ES-I3 (cell line): ENCODE measurements around the gene S100A9.

Source experiments
- H3K36me3 ChIP-seq: 2 replicates; pipeline ENCODE4 v1.6.1; 2013; ENCODE audit warnings: mild to moderate bottlenecking, low read length, control low read depth, moderate library complexity; ENCODE audit not compliant: insufficient read depth
- H3K4me1 ChIP-seq: 2 replicates; pipeline ENCODE4 v1.6.1; 2013; ENCODE audit warnings: mild to moderate bottlenecking, control low read depth, low read length; ENCODE audit not compliant: insufficient read depth
- H3K9ac ChIP-seq: 2 replicates; pipeline ENCODE4 v1.6.1; 2013; ENCODE audit warnings: low read depth, mild to moderate bottlenecking, low read length, moderate library complexity
- H3K9me3 ChIP-seq: 2 replicates; pipeline ENCODE4 v1.6.1; 2013; ENCODE audit warnings: mild to moderate bottlenecking, low read length, moderate library complexity; ENCODE audit not compliant: control insufficient read depth, insufficient read depth

The S100A9 gene

DNA sequence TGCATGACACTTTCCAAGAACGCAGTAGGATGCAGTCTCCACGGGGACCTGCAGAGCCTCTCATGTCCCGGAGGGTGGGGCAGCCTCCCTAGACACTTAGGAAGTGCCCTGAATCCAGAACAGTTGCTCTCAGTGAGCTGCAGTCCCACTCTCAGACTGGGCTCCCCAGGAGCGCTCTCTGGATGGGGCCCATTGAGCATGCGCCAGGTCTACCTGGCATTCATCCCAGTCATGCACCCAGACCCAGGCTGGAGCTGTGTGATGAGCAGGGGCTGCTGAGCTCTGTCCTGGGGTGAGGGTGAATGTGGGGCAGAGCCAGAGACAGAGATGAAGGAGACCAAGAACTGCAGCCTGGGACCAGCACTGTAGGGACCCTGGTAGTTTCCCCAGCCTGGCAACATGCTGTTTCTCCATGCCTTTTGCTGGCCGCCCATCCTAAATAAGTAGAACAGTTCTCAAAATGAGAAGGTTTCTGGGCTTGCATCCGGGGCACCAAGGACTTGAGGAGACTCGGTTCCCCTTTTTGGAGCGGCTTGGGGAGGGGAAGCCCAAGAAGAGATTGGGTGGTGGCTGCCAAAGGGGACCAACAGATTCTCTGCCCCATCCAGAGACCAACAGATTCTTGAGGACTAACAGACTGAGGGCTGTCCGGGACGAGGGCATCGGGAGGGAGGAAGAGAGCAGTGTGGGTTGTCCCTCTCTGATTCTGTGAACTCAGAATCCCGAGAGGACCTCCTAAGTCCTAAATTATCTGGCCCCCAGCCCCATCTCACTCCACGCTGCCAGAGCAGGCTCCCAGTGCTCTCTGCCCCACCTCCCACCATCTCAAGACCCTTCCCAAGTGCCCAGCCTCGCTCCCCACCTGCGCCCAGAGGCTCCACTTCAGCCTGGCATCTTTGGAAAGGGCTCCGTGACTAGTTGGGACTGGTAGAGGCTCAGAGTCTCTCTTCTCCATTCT is 8.0 kb upstream of the S100A9 start:
- H3K9me3 ChIP-seq, result no peaks in the 10 kb centered on the region
- H3K4me1 ChIP-seq, result no peaks in the 10 kb centered on the region
- no peak overlapping the region for H3K9ac ChIP-seq
- H3K36me3 ChIP-seq, result no peaks in the 10 kb centered on the region

DNA sequence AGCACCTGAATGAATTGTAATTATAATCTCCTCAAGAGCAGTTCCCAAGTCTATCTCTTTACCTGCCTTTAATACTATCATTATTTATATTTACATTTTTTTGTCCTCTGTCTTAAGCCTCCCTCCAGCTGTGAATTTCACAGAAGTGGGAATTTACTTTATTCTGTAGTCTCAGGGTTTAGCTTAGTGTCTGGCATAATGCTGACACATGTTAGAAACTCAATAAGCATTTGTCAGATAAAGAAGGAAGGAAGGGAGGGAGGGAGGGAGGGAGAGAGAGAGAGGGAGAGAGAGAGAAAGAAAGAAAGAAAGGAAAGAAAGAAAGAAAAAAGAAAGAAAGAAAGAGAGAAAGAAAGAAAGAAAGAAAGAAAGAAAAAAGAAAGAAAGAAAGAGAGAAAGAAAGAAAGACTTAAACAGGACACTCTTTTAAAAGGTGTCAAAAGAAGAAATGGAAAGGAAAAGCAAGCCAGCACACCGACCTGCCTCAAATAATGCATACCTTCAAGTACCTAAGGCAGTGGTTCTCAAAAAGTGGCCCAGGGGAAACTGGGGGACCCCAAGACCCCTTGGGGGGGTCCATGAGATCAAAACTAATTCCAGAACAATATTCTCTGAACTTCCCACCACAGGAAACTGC is 7.2 kb upstream of the S100A9 start:
- H3K9me3 ChIP-seq, result no peaks in the 10 kb centered on the region
- no peak overlapping the region for H3K9ac ChIP-seq
- no peaks in the 10 kb centered on the region for H3K36me3 ChIP-seq
- no peaks in the 10 kb centered on the region for H3K4me1 ChIP-seq

GRCh38 chr1:153352523-153352922 is 5.1 kb upstream of the S100A9 start:
- Histone ChIP-seq H3K9me3 (no peaks in the 10 kb centered on the region), H3K36me3 (no peaks in the 10 kb centered on the region), H3K4me1 (no peaks in the 10 kb centered on the region), H3K9ac (no peak overlapping the region)

DNA sequence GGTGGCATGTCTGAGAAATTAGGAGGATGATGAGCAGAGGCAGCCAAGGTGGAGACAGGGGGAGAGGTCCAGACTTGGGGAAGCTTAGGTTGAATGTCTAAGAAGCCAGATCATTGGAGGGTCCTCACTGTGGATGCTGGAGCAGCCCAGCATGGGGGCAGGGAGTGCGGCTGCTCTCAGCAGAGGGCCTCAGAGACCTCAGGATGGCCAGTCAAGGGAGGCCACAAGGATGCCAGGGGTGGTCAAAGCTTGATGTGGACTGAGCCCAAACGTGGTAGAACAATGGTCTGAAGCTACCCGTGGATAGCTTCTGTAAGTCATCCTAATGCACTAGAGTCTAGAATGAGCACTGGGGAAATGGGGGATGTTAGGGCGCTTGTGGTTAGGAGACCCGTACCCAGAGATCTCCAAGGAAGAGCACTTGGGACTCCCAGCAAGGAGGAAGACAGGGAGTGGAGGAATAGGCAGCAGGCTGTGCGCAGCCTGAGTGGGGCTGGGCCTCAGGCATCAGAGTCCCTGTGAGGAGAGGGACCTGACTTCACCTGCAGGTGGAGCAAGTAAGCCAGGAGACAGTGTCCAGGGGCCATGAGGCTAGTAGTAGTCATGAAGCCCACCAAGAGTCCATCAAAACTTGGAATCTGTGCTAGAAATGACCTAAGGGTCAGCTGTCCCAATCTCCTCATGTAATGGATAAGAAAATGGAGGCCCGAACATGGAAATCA is 4.3 kb upstream of the S100A9 start:
- Histone ChIP-seq H3K36me3 (no peaks in the 10 kb centered on the region), H3K9ac (no peak overlapping the region), H3K4me1 (no peaks in the 10 kb centered on the region), H3K9me3 (no peaks in the 10 kb centered on the region)

GRCh38 chr1:153354515-153355193 is 3.0 kb upstream of the S100A9 start:
- H3K36me3 ChIP-seq, result no peaks in the 10 kb centered on the region

DNA sequence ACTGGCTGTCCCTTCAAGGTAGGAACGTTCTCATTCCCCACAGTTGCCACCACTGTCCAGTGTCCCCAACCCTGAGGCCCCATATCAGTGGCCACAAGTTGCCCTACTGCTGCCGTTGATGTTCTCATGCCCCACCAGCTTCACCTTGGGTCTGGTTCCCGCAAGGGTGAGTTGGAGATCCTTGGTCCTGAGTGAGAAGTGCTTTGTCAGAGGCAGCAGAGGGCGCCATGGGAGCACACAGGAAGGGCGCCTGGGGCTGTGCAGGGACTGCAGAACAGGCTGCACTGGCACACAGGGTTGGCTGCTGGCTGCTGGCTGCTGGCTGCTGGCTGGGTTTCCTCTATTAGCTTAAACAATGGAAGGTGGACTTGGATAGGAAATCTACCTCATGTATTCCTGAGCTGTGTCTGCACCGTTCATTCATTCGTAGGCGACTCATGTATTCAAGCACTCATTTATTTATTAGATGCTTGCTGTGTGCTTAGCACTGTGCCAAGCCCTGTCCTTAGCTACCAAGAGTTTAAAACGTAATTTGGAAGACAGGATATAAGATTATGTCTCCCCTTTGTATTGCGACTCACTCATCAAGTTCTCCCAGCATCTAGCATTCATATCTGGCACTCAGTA is 2.1 kb upstream of the S100A9 start:
- H3K9me3 ChIP-seq, result no peaks in the 10 kb centered on the region
- H3K9ac ChIP-seq, result no peak overlapping the region
- H3K36me3 ChIP-seq, result no peaks in the 10 kb centered on the region
- no peaks in the 10 kb centered on the region for H3K4me1 ChIP-seq

More at GRCh38 chr1:153354515-153355193, 3.0 kb upstream of the S100A9 start:
- H3K4me1 ChIP-seq, result no peaks in the 10 kb centered on the region
- no peak overlapping the region for H3K9ac ChIP-seq
- no peaks in the 10 kb centered on the region for H3K9me3 ChIP-seq

- no peak overlapping the region for H3K9ac ChIP-seq
- no peaks in the 10 kb centered on the region for H3K9me3 ChIP-seq
- H3K4me1 ChIP-seq, result no peaks in the 10 kb centered on the region
- H3K36me3 ChIP-seq, result no peaks in the 10 kb centered on the region
Measured at GRCh38 chr1:153356392-153357075, 1.1 kb upstream of the S100A9 start.

GRCh38 chr1:153357076-153357852 is 390 bp upstream of the S100A9 start:
- Histone ChIP-seq H3K36me3 (no peaks in the 10 kb centered on the region), H3K9ac (no peak overlapping the region), H3K9me3 (no peaks in the 10 kb centered on the region), H3K4me1 (no peaks in the 10 kb centered on the region)

- Histone ChIP-seq H3K9me3 (no peaks in the 10 kb centered on the region), H3K9ac (no peak overlapping the region), H3K36me3 (no peaks in the 10 kb centered on the region), H3K4me1 (no peaks in the 10 kb centered on the region)
Measured at GRCh38 chr1:153358691-153358975, 979 bp downstream of the S100A9 start.

DNA sequence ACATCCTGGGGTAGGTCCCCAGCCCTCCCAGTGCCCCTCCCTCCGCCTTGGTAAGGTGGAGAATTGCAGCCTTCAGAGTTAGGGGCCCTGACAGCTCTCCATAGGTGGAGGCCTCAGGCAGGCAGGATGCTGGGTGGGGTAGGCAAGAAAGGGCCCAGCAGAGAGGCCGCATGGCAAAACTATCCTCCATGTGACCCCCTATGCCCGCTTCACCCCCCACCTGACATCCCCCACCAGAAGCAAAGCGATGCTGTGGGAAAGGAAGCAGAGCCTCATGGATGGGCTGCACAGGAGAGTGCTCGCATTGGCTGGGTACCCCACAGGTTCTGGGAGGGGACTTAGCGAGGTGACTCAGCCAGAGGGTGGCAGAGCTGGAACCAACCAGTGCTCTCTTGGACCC is 1.6 kb downstream of the S100A9 start:
- no peaks in the 10 kb centered on the region for H3K36me3 ChIP-seq
- H3K9ac ChIP-seq, result no peak overlapping the region
- no peaks in the 10 kb centered on the region for H3K9me3 ChIP-seq
- no peaks in the 10 kb centered on the region for H3K4me1 ChIP-seq

GRCh38 chr1:153360190-153360589 is 2.5 kb downstream of the S100A9 start:
- no peaks in the 10 kb centered on the region for H3K4me1 ChIP-seq
- no peak overlapping the region for H3K9ac ChIP-seq
- H3K36me3 ChIP-seq, result no peaks in the 10 kb centered on the region
- no peaks in the 10 kb centered on the region for H3K9me3 ChIP-seq

- no peaks in the 10 kb centered on the region for H3K4me1 ChIP-seq
- no peaks in the 10 kb centered on the region for H3K36me3 ChIP-seq
- no peak overlapping the region for H3K9ac ChIP-seq
- H3K9me3 ChIP-seq, result no peaks in the 10 kb centered on the region
Measured at GRCh38 chr1:153360592-153361479, 3.2 kb downstream of the S100A9 start.
